Keratinocyte (primary cell): ENCODE results near the gene FBXL17. TPM values are rescaled to one million over a fixed set of nuclear protein-coding genes. Genes with fewer than 3 reads are reported as not detected.
"Not testable (repeated sequence)": the region's sequence is repeated elsewhere in the genome, so short reads cannot be mapped to it uniquely, and the experiment has no call there.

Source experiments
- DNase-seq: peaks from one replicate; pipeline ENCODE4 v3.0.0-alpha.2; 2011; ENCODE audit warnings: low read depth, missing footprints, low spot score
- FAIRE-seq: peaks from 2 replicates; lab custom pipeline; 2011; peaks lifted over from hg19 to GRCh38; lab: Jason Lieb, UNC
- H2AFZ ChIP-seq: 2 replicates; pipeline ENCODE4 v1.6.0; 2012; ENCODE audit warnings: low read length, control low read depth, inconsistent platforms; ENCODE audit not compliant: control insufficient read depth
- H3K27ac ChIP-seq: 2 replicates; pipeline ENCODE4 v1.5.1; 2011; ENCODE audit warnings: low read length; ENCODE audit not compliant: control insufficient read depth, insufficient read depth
- H3K27me3 ChIP-seq: 3 replicates; pipeline ENCODE4 v1.6.0; 2011; ENCODE audit warnings: low read length; ENCODE audit not compliant: control insufficient read depth, insufficient read depth; ENCODE audit errors: extremely low read depth
- H3K36me3 ChIP-seq, 2 experiments: 2 replicates in 1 of 2; 3 replicates in 1 of 2; pipeline ENCODE4 v1.5.1; 2011; ENCODE audit warnings: low read length in 2 of 2, mild to moderate bottlenecking in 1 of 2; ENCODE audit not compliant: control insufficient read depth in 2 of 2, insufficient read depth in 2 of 2; ENCODE audit errors: extremely low read depth in 1 of 2
- H3K4me1 ChIP-seq: 3 replicates; pipeline ENCODE4 v1.5.1; 2011; ENCODE audit warnings: low read length; ENCODE audit not compliant: control insufficient read depth, insufficient read depth; ENCODE audit errors: extremely low read depth
- H3K4me2 ChIP-seq: 3 replicates; pipeline ENCODE4 v1.6.0; 2011; ENCODE audit warnings: low read depth, low read length; ENCODE audit not compliant: control insufficient read depth, insufficient read depth; ENCODE audit errors: extremely low read depth
- H3K4me3 ChIP-seq, 3 experiments: fragments of 200-600 bp in 1 of 3; sonication (generic) in 1 of 3; 2 replicates in 2 of 3; 3 replicates in 1 of 3; pipeline ENCODE4 v1.5.1; 2011 to 2016; ENCODE audit warnings: low read length in 3 of 3, mild to moderate bottlenecking in 3 of 3, control low read depth in 2 of 3, inconsistent platforms in 1 of 3, low read depth in 1 of 3, mixed read lengths in 1 of 3, mixed run types in 1 of 3, moderate library complexity in 1 of 3; ENCODE audit not compliant: control insufficient read depth in 2 of 3, insufficient read depth in 2 of 3; ENCODE audit errors: extremely low read depth in 1 of 3
- H3K79me2 ChIP-seq: 2 replicates; pipeline ENCODE4 v1.6.0; 2012; ENCODE audit warnings: low read length; ENCODE audit not compliant: control insufficient read depth, insufficient read depth
- H3K9ac ChIP-seq: 3 replicates; pipeline ENCODE4 v1.6.0; 2011; ENCODE audit warnings: low read length; ENCODE audit not compliant: control insufficient read depth, insufficient read depth; ENCODE audit errors: extremely low read depth
- H3K9me1 ChIP-seq: 3 replicates; pipeline ENCODE4 v1.6.0; 2011; ENCODE audit warnings: low read length; ENCODE audit not compliant: control insufficient read depth, insufficient read depth; ENCODE audit errors: extremely low read depth
- H3K9me3 ChIP-seq: 2 replicates; pipeline ENCODE4 v1.5.1; 2012; ENCODE audit warnings: low read depth, low read length; ENCODE audit not compliant: control insufficient read depth
- H4K20me1 ChIP-seq: 3 replicates; pipeline ENCODE4 v1.6.0; 2011; ENCODE audit warnings: low read length; ENCODE audit not compliant: control insufficient read depth, insufficient read depth; ENCODE audit errors: extremely low read depth
- EZH2 ChIP-seq: IDR thresholded peaks from one replicate; pipeline ENCODE4 v1.6.1; 2012; ENCODE audit warnings: inconsistent platforms, mild to moderate bottlenecking, low read length, moderate library complexity
- dilution Hi-C: fragments of 300-500 bp; cut with MboI; formaldehyde crosslinking; loops from one replicate; pipeline ENCODE4 v1.7.0; 2020; ENCODE audit warnings: low sequenced_read_pairs; ENCODE audit not compliant: extremely low pct_ligation_motif_present
- polyA plus RNA-seq, 5 experiments: library from polyadenylated mRNA; depleted of rRNA in 3 of 5; stranded (reverse) in 3 of 5; stranded (forward) in 1 of 5; unstranded in 1 of 5; fragments of >200 nt; gene quantifications; 1 replicate in 1 of 5; 2 replicates in 3 of 5; 3 replicates in 1 of 5; pipeline versions ENCODE4 v1.2.1 to v1.2.3, GENCODE V29; 2011 to 2012; ENCODE audit warnings: missing spikeins in 2 of 5, low read depth in 1 of 5, low replicate concordance in 1 of 5
- TF ChIP-seq, protein P1 (sequence below), 3 experiments: IDR thresholded peaks in 1 of 3; conservative IDR thresholded peaks in 1 of 3; optimal IDR thresholded peaks in 1 of 3; 2 replicates in 2 of 3; 3 replicates in 1 of 3; pipeline versions ENCODE3 to v1.5.1; 2011; ENCODE audit warnings: low read length in 3 of 3, mild to moderate bottlenecking in 3 of 3, moderate library complexity in 2 of 3, control low read depth in 1 of 3, inconsistent platforms in 1 of 3; ENCODE audit not compliant: insufficient read depth in 2 of 3; ENCODE audit errors: extremely low read depth in 1 of 3

The FBXL17 gene
- polyA plus RNA-seq, 1 donor (not counting 4 experiments of a cell fraction or from before 2014, with no cell fraction given) = 5.7 TPM

DNA sequence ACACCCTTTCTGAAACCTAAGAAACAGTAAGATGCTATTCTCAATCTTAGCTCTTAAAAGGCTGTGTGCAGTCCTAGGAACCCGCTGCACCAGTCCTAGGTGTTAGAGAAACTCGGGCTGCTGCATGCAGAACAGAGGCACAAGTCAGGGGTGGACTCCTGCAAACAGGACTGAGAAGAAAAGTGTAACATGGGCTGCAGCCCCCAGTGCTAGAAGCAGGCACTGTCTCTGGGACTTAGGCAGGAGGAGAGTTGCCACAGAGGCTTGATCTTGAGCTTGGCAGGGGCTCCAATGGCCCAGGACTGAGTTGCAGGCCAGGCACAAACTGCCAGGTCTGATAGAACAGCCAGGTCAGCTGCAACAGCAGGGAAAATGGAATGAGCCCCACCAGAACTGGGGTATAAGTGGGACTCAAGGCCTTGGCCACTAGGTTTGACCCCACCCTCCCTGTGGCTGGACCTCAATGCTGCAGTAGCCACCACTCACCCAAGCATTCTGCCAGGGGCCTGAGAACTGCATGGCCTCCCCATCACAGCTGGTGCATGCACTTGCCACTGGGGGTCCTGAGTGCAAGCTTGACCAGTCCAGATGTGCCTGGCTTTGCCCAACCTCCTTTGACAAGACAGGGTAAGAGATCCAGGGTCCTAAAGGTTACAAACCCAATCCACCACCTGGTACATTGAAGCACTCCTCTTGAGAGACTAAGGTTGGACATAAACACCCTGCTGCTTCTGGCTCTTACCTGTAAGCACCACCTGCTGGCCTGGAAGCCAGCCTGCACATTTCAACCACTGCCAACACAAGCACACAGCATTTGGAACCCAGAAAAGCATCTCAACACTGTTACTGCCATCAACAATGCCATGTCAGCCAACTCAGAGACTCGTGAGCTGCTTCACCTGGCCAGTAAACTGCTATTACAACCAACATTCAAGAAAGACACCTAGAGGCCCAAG lies 103.3 kb downstream of the FBXL17 start:
- H3K79me2 ChIP-seq = no peaks in the 10 kb centered on the region
- FAIRE-seq = no peak
- H2AFZ ChIP-seq = no peak overlapping the region
- H4K20me1 ChIP-seq = no peaks in the 10 kb centered on the region
- H3K4me2 ChIP-seq = no peak overlapping the region
- H3K27ac ChIP-seq = no peak overlapping the region
- no peaks in the 10 kb centered on the region for H3K9me3 ChIP-seq
- no peaks in the 10 kb centered on the region for H3K4me1 ChIP-seq
- no peak overlapping the region for H3K9ac ChIP-seq
- no peaks in the 10 kb centered on the region for H3K27me3 ChIP-seq
- H3K36me3 ChIP-seq = no peaks in the 10 kb centered on the region
- TF ChIP-seq EZH2 = no peak
- TF ChIP-seq, protein P1, sequence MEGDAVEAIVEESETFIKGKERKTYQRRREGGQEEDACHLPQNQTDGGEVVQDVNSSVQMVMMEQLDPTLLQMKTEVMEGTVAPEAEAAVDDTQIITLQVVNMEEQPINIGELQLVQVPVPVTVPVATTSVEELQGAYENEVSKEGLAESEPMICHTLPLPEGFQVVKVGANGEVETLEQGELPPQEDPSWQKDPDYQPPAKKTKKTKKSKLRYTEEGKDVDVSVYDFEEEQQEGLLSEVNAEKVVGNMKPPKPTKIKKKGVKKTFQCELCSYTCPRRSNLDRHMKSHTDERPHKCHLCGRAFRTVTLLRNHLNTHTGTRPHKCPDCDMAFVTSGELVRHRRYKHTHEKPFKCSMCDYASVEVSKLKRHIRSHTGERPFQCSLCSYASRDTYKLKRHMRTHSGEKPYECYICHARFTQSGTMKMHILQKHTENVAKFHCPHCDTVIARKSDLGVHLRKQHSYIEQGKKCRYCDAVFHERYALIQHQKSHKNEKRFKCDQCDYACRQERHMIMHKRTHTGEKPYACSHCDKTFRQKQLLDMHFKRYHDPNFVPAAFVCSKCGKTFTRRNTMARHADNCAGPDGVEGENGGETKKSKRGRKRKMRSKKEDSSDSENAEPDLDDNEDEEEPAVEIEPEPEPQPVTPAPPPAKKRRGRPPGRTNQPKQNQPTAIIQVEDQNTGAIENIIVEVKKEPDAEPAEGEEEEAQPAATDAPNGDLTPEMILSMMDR (optimal IDR thresholded peaks at IDR 0.05 in 1 of 3, IDR thresholded peaks at IDR 0.05 in 1 of 3, conservative IDR thresholded peaks at IDR 0.05 in 1 of 3; ENCODE audit: extremely low read depth in 1 of 3, insufficient read depth in 2 of 3, low read length in 3 of 3) = peak in 2 of 3 experiments; percentile 31
- no peaks in the 10 kb centered on the region for H3K9me1 ChIP-seq
- dilution Hi-C loops = no loop called here
- no peak for DNase-seq
- H3K4me3 ChIP-seq = no peak overlapping the region

GRCh38 chr5:108276187-108277050 lies 105.5 kb downstream of the FBXL17 start:
- dilution Hi-C loops = no loop called here
- Histone ChIP-seq H3K79me2 (no peaks in the 10 kb centered on the region), H4K20me1 (no peaks in the 10 kb centered on the region), H3K9ac (no peak overlapping the region), H3K36me3 (no peaks in the 10 kb centered on the region), H3K9me3 (no peaks in the 10 kb centered on the region), H3K4me1 (no peaks in the 10 kb centered on the region), H3K9me1 (no peaks in the 10 kb centered on the region), H3K4me2 (no peak overlapping the region), H3K4me3 (no peak overlapping the region), H3K27me3 (no peaks in the 10 kb centered on the region), H3K27ac (no peak overlapping the region), H2AFZ (no peak overlapping the region)
- TF ChIP-seq, protein P1 (optimal IDR thresholded peaks at IDR 0.05 in 1 of 3, IDR thresholded peaks at IDR 0.05 in 1 of 3, conservative IDR thresholded peaks at IDR 0.05 in 1 of 3; ENCODE audit: extremely low read depth in 1 of 3, insufficient read depth in 2 of 3, low read length in 3 of 3) = no peak
- TF ChIP-seq EZH2 = no peak
- no peak for DNase-seq
- no peak for FAIRE-seq

- H4K20me1 ChIP-seq, H3K4me2 ChIP-seq, H3K36me3 ChIP-seq, FAIRE-seq, H3K9ac ChIP-seq, DNase-seq, H3K9me3 ChIP-seq, dilution Hi-C loops, H3K27ac ChIP-seq, H2AFZ ChIP-seq, H3K79me2 ChIP-seq, H3K4me3 ChIP-seq, H3K9me1 ChIP-seq, H3K4me1 ChIP-seq, H3K27me3 ChIP-seq: not testable (repeated sequence)
These were observed 107.8 kb downstream of the FBXL17 start for GRCh38 chr5:108274080-108274479.
